HepG2 (cell line): ENCODE data around the gene PMM2. TPM values are rescaled to one million over a fixed set of nuclear protein-coding genes. Genes with fewer than 3 reads are reported as not detected.
A peak's percentile ranks its signal among the peaks of the same experiment; 100 is the strongest.

Source experiments
- AFF4 ChIP-seq: sonication (generic); formaldehyde crosslinking; IDR thresholded peaks from 2 replicates; pipeline ENCODE4 v1.4.0; 2020; ENCODE audit warnings: missing genetic modification reagents
- BORCS8-MEF2B ChIP-seq: sonication (generic); formaldehyde crosslinking; IDR thresholded peaks from 2 replicates; pipeline ENCODE4 v1.8.0; 2022; ENCODE audit warnings: mild to moderate bottlenecking, missing genetic modification reagents
- BRD4 ChIP-seq: sonication (generic); formaldehyde crosslinking; IDR thresholded peaks from 2 replicates; pipeline ENCODE4 v1.4.0; 2020; ENCODE audit warnings: missing genetic modification reagents
- HCFC1 ChIP-seq: fragments of 150-350 bp; IDR thresholded peaks from 2 replicates; pipeline ENCODE4 v1.6.1; 2014; ENCODE audit warnings: low read depth, low read length
- MAFK ChIP-seq, 2 experiments: IDR thresholded peaks in 1 of 2; conservative IDR thresholded peaks in 1 of 2; 2 replicates each; pipeline ENCODE4 v1.6.1; 2011; ENCODE audit warnings: improper control_type of control experiment in 2 of 2, low read length in 2 of 2
- PLRG1 ChIP-seq: fragments of 450-650 bp; conservative IDR thresholded peaks from 2 replicates; pipeline ENCODE4 v1.6.1; 2016
- SMAD9 ChIP-seq: sonication (generic); formaldehyde crosslinking; IDR thresholded peaks from 2 replicates; pipeline ENCODE4 v1.5.1; 2020; ENCODE audit warnings: mild to moderate bottlenecking, missing genetic modification reagents
- SOX13 ChIP-seq, 3 experiments: fragments of 450-650 bp in 1 of 3; sonication (generic) in 1 of 3; formaldehyde crosslinking in 1 of 3; IDR thresholded peaks in 2 of 3; conservative IDR thresholded peaks in 1 of 3; 2 replicates each; pipeline versions ENCODE4 v1.5.0 to v1.6.1; 2016 to 2020; ENCODE audit warnings: antibody characterized with exemption in 1 of 3, mild to moderate bottlenecking in 1 of 3, missing compliant biosample characterization in 1 of 3, missing genetic modification reagents in 1 of 3, moderate library complexity in 1 of 3
- XBP1 ChIP-seq: sonication (generic); formaldehyde crosslinking; IDR thresholded peaks from 2 replicates; pipeline ENCODE4 v1.5.0; 2020; ENCODE audit warnings: missing genetic modification reagents
- ZFP36 ChIP-seq: fragments of 150-350 bp; IDR thresholded peaks from 2 replicates; pipeline ENCODE4 v1.6.1; 2018; ENCODE audit warnings: borderline replicate concordance, low read length, low read depth; ENCODE audit not compliant: partially characterized antibody
- ZNF12 ChIP-seq: sonication (generic); formaldehyde crosslinking; IDR thresholded peaks from 2 replicates; pipeline ENCODE4 v1.5.0; 2020; ENCODE audit warnings: missing genetic modification reagents
- ZNF354B ChIP-seq: sonication (generic); formaldehyde crosslinking; IDR thresholded peaks from 2 replicates; pipeline ENCODE4 v1.8.0; 2022; ENCODE audit warnings: mild to moderate bottlenecking, missing genetic modification reagents
- ZNF407 ChIP-seq: sonication (generic); formaldehyde crosslinking; IDR thresholded peaks from one replicate; pipeline ENCODE4 v1.5.1; 2020; ENCODE audit warnings: mild to moderate bottlenecking, missing genetic modification reagents; ENCODE audit errors: not compliant biosample characterization
- ZNF557 ChIP-seq: sonication (generic); formaldehyde crosslinking; IDR thresholded peaks from 2 replicates; pipeline ENCODE4 v1.4.0; 2020; ENCODE audit warnings: missing genetic modification reagents
- polyA plus RNA-seq, 8 experiments: library from polyadenylated mRNA; depleted of rRNA in 3 of 8; stranded (reverse) in 7 of 8; unstranded in 1 of 8; fragments of >200 nt; fragmentation: Illumina TruSeq in 4 of 8; extraction: Trizol in 4 of 8; gene quantifications; 2 replicates each; pipeline versions ENCODE4 v1.2.1 to v1.2.3, GENCODE V29; 2011 to 2016; ENCODE audit warnings: low read depth in 4 of 8, missing spikeins in 1 of 8, mixed read lengths in 1 of 8; ENCODE audit not compliant: insufficient read depth in 1 of 8
- total RNA-seq, 5 experiments: library from RNA; depleted of rRNA; stranded (reverse); fragments of >200 nt; fragmentation: Illumina TruSeq; extraction: Trizol; gene quantifications; 2 replicates each; pipeline ENCODE4 v1.2.3, GENCODE V29; 2016; ENCODE audit warnings: low read depth in 1 of 5
- TF ChIP-seq, protein P1 (sequence below): sonication (generic); formaldehyde crosslinking; IDR thresholded peaks from 2 replicates; pipeline ENCODE4 v1.9.0; 2021; ENCODE audit warnings: missing genetic modification reagents, borderline replicate concordance

The PMM2 gene
- total and polyA plus RNA-seq, 2 of the 13 experiments (the other 11 are each of a cell fraction or from before 2014, with no cell fraction given) = 52.2 to 93.7 TPM

DNA sequence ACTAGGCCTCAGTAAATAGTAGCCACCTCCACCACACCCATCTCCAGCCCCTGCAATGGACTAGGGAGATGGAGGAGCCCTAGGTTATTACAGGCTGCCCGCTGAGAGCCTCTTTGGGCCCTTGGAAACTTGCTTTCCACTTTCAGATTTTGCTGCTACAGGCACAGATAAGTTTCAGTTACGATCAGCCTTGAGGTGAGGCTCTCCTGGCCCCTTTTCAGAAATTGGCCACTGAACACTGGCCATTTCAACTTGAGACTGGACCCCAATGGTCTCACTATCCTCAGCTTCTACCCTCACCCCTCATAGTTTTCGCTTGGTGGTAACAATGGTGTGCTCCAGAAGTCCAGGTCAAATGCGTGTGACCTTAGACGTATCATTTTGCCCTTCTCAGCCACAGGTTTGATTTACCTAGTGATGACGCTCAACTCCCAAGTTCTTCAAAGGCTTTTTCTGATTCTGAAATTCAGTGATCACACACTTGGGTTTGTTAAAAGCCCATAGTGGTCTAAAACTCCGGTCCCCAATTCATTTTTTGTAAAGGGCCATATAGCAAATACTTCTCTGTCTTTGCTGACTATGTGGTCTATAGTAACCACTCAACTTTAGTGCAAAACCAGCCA is 1.0 kb downstream of the PMM2 start (continued):
- TF ChIP-seq SOX13 (IDR thresholded peaks at IDR 0.05) (no peak), SOX13 (CRISPR knock-in tag; conservative IDR thresholded peaks at IDR 0.05 in 1 of 2, IDR thresholded peaks at IDR 0.05 in 1 of 2) (no peak), ZNF354B (CRISPR knock-in tag) (no peak), ZNF557 (CRISPR knock-in tag) (peak; percentile 79; the same call in 1 of the 2 replicates), ZFP36 (no peak), BRD4 (CRISPR knock-in tag) (0 out of 2 replicates have a peak, but pooled peaks have one; percentile 48), HCFC1 (no peak), XBP1 (CRISPR knock-in tag) (no peak), ZNF12 (CRISPR knock-in tag) (no peak), AFF4 (CRISPR knock-in tag) (no peak), MAFK (conservative IDR thresholded peaks at IDR 0.05 in 1 of 2, IDR thresholded peaks at IDR 0.05 in 1 of 2; ENCODE audit: low read length in 2 of 2) (no peak), BORCS8-MEF2B (no peak), ZNF407 (CRISPR knock-in tag) (no peak), PLRG1 (no peak), SMAD9 (CRISPR knock-in tag) (no peak)
- TF ChIP-seq, protein P1, sequence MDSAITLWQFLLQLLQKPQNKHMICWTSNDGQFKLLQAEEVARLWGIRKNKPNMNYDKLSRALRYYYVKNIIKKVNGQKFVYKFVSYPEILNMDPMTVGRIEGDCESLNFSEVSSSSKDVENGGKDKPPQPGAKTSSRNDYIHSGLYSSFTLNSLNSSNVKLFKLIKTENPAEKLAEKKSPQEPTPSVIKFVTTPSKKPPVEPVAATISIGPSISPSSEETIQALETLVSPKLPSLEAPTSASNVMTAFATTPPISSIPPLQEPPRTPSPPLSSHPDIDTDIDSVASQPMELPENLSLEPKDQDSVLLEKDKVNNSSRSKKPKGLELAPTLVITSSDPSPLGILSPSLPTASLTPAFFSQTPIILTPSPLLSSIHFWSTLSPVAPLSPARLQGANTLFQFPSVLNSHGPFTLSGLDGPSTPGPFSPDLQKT (CRISPR knock-in tag) = no peak
